ENCODE measurements around the gene PRSS57. TPM values are rescaled to one million over a fixed set of nuclear protein-coding genes. Genes with fewer than 3 reads are reported as not detected.

Gene PRSS57
- total RNA-seq, 1 experiment from 2014 or later = not detected

Other genes with a start within 250 kb of the PRSS57 start
- gene SHC2, start 234.4 kb downstream of the PRSS57 start, total RNA-seq (2014; rRNA removed; shearing (Covaris generic)) = 0.12 and 0.23 TPM in 2 replicates
- 0.18 TPM in 1 of 2 replicates, not detected in the other for gene MADCAM1, start 199.0 kb downstream of the PRSS57 start, total RNA-seq (2014; rRNA removed; shearing (Covaris generic))
- 7.3 and 9.6 TPM in 2 replicates for gene TPGS1, start 188.0 kb downstream of the PRSS57 start, total RNA-seq (2014; rRNA removed; shearing (Covaris generic))
- gene CDC34, start 163.7 kb downstream of the PRSS57 start, total RNA-seq (2014; rRNA removed; shearing (Covaris generic)) = 76.2 and 92.3 TPM in 2 replicates
- gene GZMM, start 151.4 kb downstream of the PRSS57 start, total RNA-seq (2014; rRNA removed; shearing (Covaris generic)) = not detected in 2 replicates
- 546 and 582 TPM in 2 replicates for gene BSG, start 122.9 kb downstream of the PRSS57 start, total RNA-seq (2014; rRNA removed; shearing (Covaris generic))
- 0.14 and 0.30 TPM in 2 replicates for gene HCN2, start 105.6 kb downstream of the PRSS57 start, total RNA-seq (2014; rRNA removed; shearing (Covaris generic))
- gene POLRMT, start 61.9 kb downstream of the PRSS57 start, total RNA-seq (2014; rRNA removed; shearing (Covaris generic)) = 27.0 and 29.6 TPM in 2 replicates
- gene FGF22, start 55.6 kb downstream of the PRSS57 start, total RNA-seq (2014; rRNA removed; shearing (Covaris generic)) = not detected in 2 replicates
- gene RNF126, start 32.2 kb downstream of the PRSS57 start, total RNA-seq (2014; rRNA removed; shearing (Covaris generic)) = 37.6 and 38.8 TPM in 2 replicates
- 6.5 and 8.0 TPM in 2 replicates for gene FSTL3, start 19.1 kb downstream of the PRSS57 start, total RNA-seq (2014; rRNA removed; shearing (Covaris generic))
- gene PALM, start 13.5 kb upstream of the PRSS57 start, total RNA-seq (2014; rRNA removed; shearing (Covaris generic)) = 4.4 and 4.6 TPM in 2 replicates
- gene MISP, start 55.7 kb upstream of the PRSS57 start, total RNA-seq (2014; rRNA removed; shearing (Covaris generic)) = 0.18 and 0.41 TPM in 2 replicates
- gene PTBP1, start 102.0 kb upstream of the PRSS57 start, total RNA-seq (2014; rRNA removed; shearing (Covaris generic)) = 232 TPM in 2 replicates
- gene PLPPR3, start 126.5 kb upstream of the PRSS57 start, total RNA-seq (2014; rRNA removed; shearing (Covaris generic)) = not detected in 2 replicates
- not detected in 2 replicates for gene AZU1, start 132.4 kb upstream of the PRSS57 start, total RNA-seq (2014; rRNA removed; shearing (Covaris generic))
- gene PRTN3, start 145.5 kb upstream of the PRSS57 start, total RNA-seq (2014; rRNA removed; shearing (Covaris generic)) = not detected in 2 replicates
- gene ELANE, start 156.9 kb upstream of the PRSS57 start, total RNA-seq (2014; rRNA removed; shearing (Covaris generic)) = not detected in 2 replicates
- gene CFD, start 164.2 kb upstream of the PRSS57 start, total RNA-seq (2014; rRNA removed; shearing (Covaris generic)) = 0.08 and 0.18 TPM in 2 replicates
- gene MED16, start 197.7 kb upstream of the PRSS57 start, total RNA-seq (2014; rRNA removed; shearing (Covaris generic)) = 19.6 and 21.3 TPM in 2 replicates
- gene RNU6-9, start 198.0 kb upstream of the PRSS57 start, total RNA-seq (2014; rRNA removed; shearing (Covaris generic)) = not detected in 2 replicates
- 18.3 and 19.8 TPM in 2 replicates for gene R3HDM4, start 217.8 kb upstream of the PRSS57 start, total RNA-seq (2014; rRNA removed; shearing (Covaris generic))
- 0.08 TPM in 1 of 2 replicates, not detected in the other for gene KISS1R, start 221.9 kb upstream of the PRSS57 start, total RNA-seq (2014; rRNA removed; shearing (Covaris generic))
- gene ARID3A, start 230.6 kb upstream of the PRSS57 start, total RNA-seq (2014; rRNA removed; shearing (Covaris generic)) = 28.7 and 34.8 TPM in 2 replicates